LNCAP (cell line): Measurements from ENCODE around the gene ZBTB8A.
A peak's percentile ranks its signal among the peaks of the same experiment; 100 is the strongest.

ENCODE experiments used
- CTCF ChIP-seq: fragments of 450-650 bp; IDR thresholded peaks from 2 replicates; pipeline ENCODE4 v1.5.1; 2017; ENCODE audit warnings: mild to moderate bottlenecking

The ZBTB8A gene

DNA sequence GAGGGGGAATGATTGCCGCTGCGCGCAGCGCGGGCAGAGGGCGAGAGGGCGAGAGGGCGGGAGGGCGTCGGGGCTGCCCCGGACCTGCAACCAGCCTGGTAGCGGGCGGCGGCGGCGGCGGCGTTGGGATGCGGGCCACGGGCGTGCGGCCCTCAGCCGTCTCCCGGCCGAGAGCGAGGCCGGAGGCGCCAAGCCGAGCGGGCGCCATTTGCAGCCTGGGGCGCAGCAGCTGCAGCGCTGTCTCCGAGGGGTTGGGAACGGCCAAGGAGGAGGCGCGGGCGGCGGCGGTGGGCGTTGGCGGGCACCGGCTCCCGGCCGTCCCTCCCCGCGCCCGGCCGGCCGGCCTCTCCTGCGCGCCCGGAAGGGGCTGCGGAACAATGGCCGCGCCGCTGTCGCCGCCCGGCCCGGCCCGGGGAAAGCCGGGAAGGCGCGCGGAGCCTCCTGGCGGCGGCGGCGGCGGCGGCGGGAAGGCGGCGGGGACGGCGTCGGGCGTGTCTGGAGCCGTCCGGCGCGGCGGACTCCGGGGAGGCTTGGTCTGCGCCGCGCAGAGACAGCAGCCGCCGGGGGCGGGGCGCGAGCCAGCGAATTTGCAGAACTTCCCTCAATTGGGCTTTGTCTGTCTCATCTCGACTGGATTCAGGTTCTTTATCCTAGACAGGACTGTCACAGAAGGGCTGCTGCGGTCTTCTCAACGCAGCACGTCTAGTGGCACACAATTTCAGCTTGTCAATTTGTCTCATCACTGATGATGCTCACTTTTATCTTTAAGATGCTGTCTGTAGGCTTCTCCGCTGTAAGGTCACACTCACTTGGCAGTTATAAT is 38.6 kb upstream of the ZBTB8A start:
- TF ChIP-seq CTCF, result peak; percentile 38

GRCh38 chr1:32501865-32502264 is 37.4 kb upstream of the ZBTB8A start:
- TF ChIP-seq CTCF, result no peak

- TF ChIP-seq CTCF, result no peak
These were observed 36.1 kb upstream of the ZBTB8A start for GRCh38 chr1:32503153-32503552.

DNA sequence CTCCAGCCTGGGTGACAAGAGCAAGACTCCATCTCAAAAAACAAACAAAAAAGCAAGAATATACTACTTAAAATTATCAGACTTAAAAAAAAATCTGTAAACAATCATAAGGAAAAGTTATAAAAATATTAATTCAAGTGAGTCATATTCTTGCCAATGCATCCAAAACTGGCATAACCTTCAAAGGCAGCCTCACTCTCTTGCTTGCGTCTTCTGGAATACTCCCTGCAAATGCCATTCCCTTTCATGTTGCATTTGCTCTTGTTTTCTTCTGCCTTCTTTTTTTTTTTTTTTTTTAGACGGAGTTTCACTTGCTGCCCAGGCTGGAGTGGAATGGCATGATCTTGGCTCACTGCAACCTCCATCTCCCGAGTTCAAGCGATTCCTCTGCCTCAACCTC is 32.2 kb upstream of the ZBTB8A start:
- no peak for TF ChIP-seq CTCF

DNA sequence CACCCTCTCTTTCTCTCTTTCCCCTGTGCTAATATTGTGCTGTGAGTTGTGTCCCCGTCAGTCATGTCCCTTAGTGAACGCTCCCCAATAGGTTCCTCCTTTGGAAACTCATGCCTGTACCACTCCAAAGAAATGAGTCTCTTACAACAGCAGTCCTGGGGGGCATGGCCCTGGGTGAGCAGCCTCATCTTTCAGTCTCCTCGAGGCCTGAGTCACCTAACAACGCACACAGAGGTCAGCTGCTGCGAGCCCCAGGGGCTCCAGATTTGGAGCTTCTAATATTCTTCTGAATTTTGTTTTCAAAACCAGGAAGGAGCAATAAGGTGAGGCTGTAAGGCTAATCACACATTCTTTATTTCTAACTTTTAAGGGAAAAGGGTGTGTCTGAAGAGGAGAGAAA is 30.5 kb upstream of the ZBTB8A start:
- no peak for TF ChIP-seq CTCF

DNA sequence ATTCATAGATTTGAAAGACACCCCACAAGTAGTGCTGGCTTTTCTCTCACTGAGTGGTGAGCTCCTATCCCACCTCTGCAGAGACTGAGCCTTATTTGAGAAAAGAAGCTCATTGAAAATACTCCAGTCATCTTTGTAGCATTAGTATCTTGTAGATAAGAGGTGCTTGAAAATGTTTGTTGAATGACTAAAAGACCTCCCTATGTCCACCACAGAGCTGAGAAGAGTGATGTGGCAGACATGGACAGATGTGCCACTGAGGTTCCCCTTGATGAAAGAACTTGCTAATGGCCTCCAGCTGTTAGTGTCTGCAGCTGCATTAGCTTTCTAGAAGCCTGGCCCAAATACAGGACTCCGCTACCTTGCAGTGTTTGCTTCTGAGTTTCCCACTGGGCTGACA is 29.3 kb upstream of the ZBTB8A start:
- TF ChIP-seq CTCF, result no peak

GRCh38 chr1:32516402-32516801 is 22.8 kb upstream of the ZBTB8A start:
- TF ChIP-seq CTCF, result no peak

GRCh38 chr1:32518976-32519375 is 20.3 kb upstream of the ZBTB8A start:
- TF ChIP-seq CTCF, result no peak
